ENCODE results near the gene FHIT.

Gene FHIT

DNA sequence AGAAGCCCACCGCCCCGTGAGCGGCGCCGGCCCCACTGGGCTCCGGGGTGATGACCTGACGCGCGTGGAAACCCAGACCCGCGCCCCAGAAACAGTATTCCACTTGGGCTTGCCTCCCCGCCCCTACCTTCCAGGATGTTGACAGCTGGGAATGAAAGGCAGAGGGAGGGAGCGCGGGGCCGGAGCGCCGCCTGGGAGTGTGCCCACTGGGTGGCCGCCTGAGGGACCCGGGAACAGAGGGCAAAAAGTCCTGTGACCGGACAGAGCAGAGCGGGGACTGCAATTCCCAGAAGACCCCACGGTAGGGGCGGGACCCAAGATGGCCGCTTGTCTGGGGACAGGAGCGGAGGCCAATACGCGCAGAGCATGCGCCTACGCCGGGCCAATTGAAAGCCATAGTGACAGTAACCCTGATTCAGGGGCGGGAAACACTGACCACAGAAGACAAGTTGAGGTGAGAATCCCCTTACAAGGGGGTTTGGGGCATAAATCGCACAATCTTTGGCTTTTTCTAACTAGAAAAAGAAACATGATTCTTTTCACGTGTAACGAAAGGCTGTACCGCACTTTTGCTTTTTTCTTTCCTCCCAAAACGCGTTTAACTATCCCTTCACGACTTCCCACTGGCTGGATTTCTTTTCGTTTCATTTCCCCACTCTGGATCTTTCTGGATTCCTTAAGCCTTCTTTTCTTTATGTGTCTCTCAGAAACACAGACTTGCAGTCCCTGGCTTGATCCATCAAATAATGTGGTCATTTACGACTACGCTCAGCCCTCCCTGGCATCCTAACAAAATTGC lies at the start of gene FHIT:
TSS of gene FHIT (minus strand) at position 279 of the 799 bp plus-strand sequence.
- DNase-seq = peak; percentile 95 to 97 (median 96)

DNA sequence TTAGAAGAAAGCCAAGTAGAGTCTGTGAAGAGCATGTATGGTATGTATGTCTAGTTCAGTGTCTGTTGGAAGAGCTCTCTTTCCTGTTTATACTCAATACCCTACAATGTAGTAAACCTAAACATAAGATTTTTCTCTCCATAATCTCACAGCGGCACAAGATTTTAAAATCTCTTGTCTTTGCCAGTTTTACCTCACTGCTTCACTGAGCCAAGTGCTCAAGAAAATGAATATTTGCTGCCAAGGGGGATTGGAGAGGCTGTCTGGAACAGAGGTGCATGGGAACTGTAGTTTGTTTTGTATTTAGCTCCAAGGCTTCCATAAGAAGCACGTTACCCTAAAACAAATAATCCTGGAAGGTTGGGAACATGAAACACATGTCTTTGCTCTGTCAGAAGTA lies 49.5 kb upstream of the FHIT start:
- DNase-seq = no peak

DNA sequence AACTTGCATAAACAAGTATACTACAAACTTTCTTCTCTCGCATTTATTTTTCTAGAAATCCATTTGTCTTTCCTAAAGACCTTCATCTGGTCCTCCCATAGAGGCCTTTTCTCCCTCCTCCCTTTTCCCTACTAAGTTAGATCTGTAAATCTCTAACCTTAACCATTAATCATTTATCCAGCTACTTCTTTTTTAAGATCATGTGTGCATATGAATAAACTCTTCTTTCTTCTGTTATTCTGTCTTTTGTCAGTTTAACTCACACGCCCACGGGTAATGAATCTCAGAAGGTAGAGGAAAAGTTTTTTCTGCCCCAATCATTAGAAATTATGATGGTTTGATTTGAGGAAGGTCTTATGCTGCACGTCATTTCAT lies 48.7 kb upstream of the FHIT start:
- no peak for DNase-seq

DNA sequence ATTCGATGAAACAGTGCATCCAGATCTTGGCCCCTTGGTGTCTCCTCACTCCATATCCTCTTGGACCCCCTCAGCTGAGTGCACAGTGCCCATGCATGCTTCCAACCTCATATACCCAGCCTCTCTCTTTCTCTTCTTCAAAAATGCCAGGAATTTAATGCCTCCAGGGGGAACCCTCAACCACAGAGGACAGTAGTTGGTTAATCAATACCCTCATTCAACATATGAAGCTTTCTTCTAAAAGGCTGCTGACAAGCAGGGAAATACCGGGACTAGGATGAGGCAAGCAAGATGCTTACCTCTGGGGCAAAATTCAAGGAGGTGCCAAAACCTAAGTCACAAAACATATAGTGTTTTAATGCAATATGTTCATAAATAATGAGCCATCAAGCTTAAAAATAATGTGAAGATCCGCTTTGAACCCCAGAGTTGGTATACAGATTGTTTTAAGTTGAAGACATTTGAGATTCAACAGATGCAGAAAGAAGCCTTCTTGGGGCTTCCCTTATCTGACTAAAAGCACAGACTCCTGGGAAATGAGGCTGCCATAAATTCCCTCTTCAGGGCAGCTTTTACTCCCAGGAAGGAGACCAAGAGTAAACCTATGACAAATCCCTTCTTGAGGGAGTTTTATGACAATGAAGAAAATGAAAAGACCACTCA lies 48.2 kb upstream of the FHIT start:
- no peak for DNase-seq

GRCh38 chr3:61297821-61298220 lies 46.6 kb upstream of the FHIT start:
- no peak for DNase-seq

DNA sequence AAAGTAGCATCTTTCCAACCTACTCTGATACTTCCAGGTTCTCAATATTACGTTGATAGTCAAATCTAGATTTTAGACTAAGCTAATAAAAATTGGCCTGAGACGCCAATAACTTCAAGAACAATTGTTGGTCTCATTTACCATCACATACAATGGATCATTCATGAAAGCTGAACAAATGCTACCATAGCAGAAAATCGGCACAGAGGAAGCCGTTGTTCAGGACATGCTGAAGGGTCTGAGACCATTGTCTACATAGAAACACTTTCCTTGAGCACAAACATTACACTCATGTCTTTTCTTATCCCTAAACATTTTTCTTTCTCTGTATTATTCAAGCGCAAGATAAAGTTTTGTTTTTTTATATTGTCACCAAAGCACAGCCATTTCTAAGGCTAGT lies 37.2 kb upstream of the FHIT start:
- DNase-seq = no peak

DNA sequence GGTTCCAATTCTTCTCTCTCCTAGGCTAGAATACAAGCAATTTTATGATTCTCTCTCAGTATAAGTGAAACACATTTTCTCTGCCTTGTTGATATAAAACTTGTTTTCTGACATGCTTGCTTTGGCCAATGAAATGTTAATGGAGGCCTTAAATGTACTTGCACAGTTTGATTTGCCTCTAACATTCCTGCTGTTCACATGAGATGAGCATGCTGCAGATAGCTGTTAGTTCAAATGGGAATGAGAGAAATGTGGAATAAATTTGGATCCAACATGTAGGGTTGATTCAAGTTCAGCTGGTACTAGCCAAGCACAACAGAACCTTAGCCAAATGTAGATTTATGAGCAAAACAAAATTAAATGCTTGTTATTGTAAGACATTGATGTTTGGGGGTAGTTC lies 32.6 kb upstream of the FHIT start:
- no peak for DNase-seq

DNA sequence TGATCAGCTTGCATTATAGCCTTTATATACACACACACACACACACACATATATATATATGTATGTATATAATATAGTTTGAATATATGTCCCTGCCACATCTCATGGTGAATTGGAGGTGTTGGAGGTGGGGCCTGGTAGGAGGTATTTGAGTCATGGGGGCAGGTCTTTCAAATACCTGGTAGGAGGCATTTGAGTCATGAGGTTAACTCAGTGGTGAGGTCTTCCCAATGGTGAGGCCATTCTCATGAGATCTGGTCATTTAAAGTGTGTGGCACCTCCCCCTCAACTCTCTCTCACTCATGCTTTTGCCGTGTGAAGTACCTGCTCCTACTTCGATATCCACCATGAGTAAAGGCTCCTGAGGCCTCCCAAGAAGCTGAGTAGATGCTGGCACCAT lies 27.5 kb upstream of the FHIT start:
- peak in 1 of 3 donors; percentile 0 for DNase-seq

GRCh38 chr3:61277411-61277810 lies 26.2 kb upstream of the FHIT start:
- DNase-seq = no peak

- DNase-seq = no peak
These were observed 18.2 kb upstream of the FHIT start for GRCh38 chr3:61269435-61269834.

GRCh38 chr3:61268644-61269043 lies 17.4 kb upstream of the FHIT start:
- DNase-seq = peak; percentile 46 to 58 (median 53)

DNA sequence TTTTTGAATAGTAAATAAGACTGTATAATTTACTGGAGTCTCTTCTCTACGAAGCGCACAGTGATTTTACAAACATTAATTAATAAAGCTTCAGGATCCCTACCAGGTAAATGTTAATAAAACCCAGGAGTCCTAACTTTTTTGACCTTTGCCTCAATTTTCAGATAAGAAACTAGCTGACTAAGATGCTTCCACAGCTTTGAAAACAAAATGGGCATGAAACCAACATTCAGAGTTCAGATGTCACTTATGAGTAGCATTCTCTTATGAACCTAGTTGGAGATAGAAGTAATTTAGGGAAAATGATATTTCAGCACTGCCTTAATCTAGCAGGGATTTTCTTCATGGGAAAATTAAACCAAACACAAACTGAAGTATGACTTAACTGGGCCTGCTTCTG lies 13.0 kb upstream of the FHIT start:
- no peak for DNase-seq

DNA sequence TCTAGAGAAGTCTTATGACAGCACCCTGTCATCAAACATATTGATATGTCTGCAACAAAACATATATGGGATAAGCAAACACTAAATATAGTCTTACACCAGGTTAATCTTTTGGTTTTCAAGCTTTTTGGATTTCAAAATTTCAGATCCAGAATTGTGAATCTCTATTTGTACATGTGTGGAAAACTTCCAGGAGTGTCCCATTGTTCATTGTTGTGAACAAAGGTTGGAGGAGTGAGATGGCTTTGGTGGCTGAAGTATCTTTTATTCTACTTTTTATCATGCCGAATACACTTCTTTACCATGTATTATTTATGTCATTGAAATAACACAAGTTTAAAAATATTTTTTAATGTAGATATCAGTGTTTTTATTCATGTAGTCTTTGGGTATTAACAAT lies 5.9 kb upstream of the FHIT start:
- no peak for DNase-seq

- no peak for DNase-seq
These were observed 2.5 kb upstream of the FHIT start for GRCh38 chr3:61253756-61254155.

- DNase-seq = no peak
These were observed 1.6 kb upstream of the FHIT start for GRCh38 chr3:61252836-61253235.

GRCh38 chr3:61250784-61251173 lies 473 bp downstream of the FHIT start:
- DNase-seq = peak in 2 of 3 donors; percentile 10 to 21

DNA sequence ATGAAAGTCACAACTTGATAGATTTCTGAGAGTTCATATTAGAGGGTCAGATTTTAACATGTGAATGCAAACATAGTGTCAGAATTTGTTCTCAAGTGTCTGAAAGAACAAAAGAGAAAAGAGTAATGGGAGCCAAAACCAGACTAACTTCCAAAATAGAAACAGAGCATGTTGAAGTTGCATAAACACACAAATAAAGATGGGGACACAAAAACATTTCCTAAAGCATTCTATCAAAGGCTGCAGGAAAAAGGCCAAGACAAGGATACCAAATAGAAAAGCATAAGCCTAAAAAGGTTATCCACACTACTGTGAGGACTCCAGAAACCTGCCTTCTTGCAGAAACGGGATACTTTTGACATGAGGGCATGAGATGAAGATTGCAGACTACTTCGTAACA lies 2.8 kb downstream of the FHIT start:
- DNase-seq = no peak

- no peak for DNase-seq
These were observed 4.1 kb downstream of the FHIT start for GRCh38 chr3:61247191-61247590.

DNA sequence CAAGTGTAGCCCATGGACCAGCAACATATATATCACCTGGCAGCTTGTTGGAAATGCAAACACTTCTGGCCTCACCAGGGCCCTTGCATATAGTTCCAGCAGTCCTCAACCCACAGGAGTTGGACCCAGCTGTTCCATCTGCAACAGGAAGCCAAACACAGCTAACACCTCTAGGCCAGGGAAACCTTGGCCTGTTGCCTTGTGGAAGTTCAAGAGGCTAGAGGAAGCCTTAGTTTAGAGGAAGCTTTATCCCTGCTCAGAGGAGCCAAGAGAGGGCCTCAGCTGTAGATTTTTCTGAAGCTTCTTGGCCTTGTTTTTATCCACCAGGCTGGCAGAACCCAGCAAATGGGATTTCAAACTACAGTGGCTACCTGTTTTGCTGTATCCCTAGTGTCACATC lies 11.4 kb downstream of the FHIT start:
- no peak for DNase-seq

GRCh38 chr3:61237858-61238257 lies 13.4 kb downstream of the FHIT start:
- DNase-seq = no peak

DNA sequence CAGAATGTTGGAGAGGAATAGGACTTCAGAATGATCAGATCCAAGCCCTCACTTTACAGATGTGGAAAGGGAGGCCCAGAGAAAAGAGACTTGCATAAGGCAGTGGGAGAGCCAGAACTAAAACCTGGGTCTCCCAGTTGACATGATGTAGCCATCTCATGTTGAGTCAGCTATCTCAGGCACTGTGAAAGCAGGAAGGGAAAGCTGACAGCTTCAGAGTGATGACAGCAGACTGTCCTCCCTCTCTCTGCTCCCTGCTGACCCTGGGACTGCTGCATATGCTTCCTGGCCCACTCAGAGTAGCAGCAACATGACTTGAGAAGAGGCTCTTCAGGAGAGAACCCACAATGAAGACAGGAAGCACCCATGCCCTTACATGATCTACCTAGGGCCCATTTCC lies 14.7 kb downstream of the FHIT start:
- peak; percentile 24 to 35 (median 29) for DNase-seq

- no peak for DNase-seq
These were observed 17.5 kb downstream of the FHIT start for GRCh38 chr3:61233746-61234145.

DNA sequence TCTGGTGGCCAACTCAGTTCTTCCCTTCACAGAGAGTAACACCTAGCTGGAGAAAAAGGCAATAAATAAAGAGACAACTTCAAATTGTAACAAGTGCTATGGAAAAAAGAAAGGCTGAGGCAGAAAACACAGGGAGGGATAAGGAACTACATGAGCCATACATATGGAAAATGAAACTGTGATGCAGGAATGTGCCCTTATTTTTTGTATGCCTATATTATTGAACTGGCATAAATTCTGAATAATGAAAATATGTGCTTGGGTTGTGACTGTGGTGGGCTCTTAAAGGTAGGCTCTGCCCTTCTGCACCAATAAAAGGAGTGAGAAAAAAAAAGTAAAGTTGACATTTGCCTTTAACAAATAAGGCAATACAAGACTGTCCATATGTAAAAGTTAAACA lies 19.6 kb downstream of the FHIT start:
- no peak for DNase-seq

DNA sequence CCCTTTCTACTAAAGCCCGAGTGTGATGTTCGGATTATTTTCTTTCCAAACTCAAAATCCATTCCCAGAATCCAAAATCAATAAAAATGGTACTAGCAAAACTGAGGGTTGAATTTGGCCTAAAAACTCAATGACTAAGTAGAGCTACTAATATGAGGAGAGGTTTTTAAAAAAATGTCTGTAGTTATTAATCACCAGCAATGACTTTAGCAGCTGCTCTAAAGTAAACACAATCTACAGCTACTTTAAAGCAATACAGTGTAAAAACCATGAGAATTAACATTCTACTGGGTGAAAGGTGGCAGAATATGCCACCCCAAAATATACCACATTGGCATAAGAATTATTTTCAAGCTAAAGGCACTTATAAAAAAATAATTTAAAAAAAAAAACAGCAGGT lies 23.5 kb downstream of the FHIT start:
- no peak for DNase-seq
